H1 (cell line): ENCODE data around the gene GPT2. TPM values are rescaled to one million over a fixed set of nuclear protein-coding genes. Genes with fewer than 3 reads are reported as not detected.

ENCODE experiments used
- CBX5 ChIP-seq: fragments of 300-800, 300-1000 bp; sonication (generic); IDR thresholded peaks from 2 replicates; pipeline ENCODE4 v1.7.1; 2016; ENCODE audit warnings: antibody characterized with exemption, low read length, low read depth
- CHD2 ChIP-seq: IDR thresholded peaks from 2 replicates; pipeline ENCODE4 v1.6.1; 2012; ENCODE audit warnings: low read length, improper control_type of control experiment
- CHD7 ChIP-seq: fragments of 300-600 bp; sonication (generic); IDR thresholded peaks from 2 replicates; pipeline ENCODE4 v1.7.1; 2012; ENCODE audit warnings: low read length, moderate library complexity, mild to moderate bottlenecking, inconsistent platforms; ENCODE audit not compliant: insufficient replicate concordance
- CTBP2 ChIP-seq: IDR thresholded peaks from 2 replicates; pipeline ENCODE4 v1.7.0; 2011; ENCODE audit warnings: borderline replicate concordance, mild to moderate bottlenecking, moderate library complexity, mixed read lengths, low read length; ENCODE audit not compliant: insufficient read depth, insufficient read length
- EP300 ChIP-seq, 2 experiments: IDR thresholded peaks; 1 replicate in 1 of 2; 2 replicates in 1 of 2; pipeline ENCODE4 v1.6.1; 2011 to 2012; ENCODE audit warnings: low read depth in 2 of 2, low read length in 2 of 2, mild to moderate bottlenecking in 2 of 2, borderline replicate concordance in 1 of 2, inconsistent platforms in 1 of 2, moderate library complexity in 1 of 2
- JUN ChIP-seq: IDR thresholded peaks from 2 replicates; pipeline ENCODE4 v1.6.1; 2011; ENCODE audit warnings: low read depth, mild to moderate bottlenecking, improper control_type of control experiment, low read length
- KDM1A ChIP-seq: fragments of 200-600, 300-600 bp; sonication (generic); IDR thresholded peaks from 2 replicates; pipeline ENCODE4 v1.7.1; 2016; ENCODE audit warnings: mild to moderate bottlenecking, low read length, borderline replicate concordance
- MAX ChIP-seq: IDR thresholded peaks from 2 replicates; pipeline ENCODE4 v1.6.1; 2012; ENCODE audit warnings: inconsistent platforms
- NANOG ChIP-seq: IDR thresholded peaks from 2 replicates; pipeline ENCODE4 v1.6.1; 2011; ENCODE audit warnings: low read length, low read depth, mild to moderate bottlenecking, inconsistent platforms; ENCODE audit not compliant: insufficient read depth, poor library complexity, severe bottlenecking
- POLR2A ChIP-seq, 2 experiments: IDR thresholded peaks; 1 replicate in 1 of 2; 2 replicates in 1 of 2; pipeline ENCODE4 v1.6.1; 2011; ENCODE audit warnings: low read depth in 2 of 2, low read length in 2 of 2, mild to moderate bottlenecking in 2 of 2; ENCODE audit errors: control extremely low read depth in 1 of 2
- TCF12 ChIP-seq: IDR thresholded peaks from 2 replicates; pipeline ENCODE4 v1.6.1; 2011; ENCODE audit warnings: low read depth, mild to moderate bottlenecking, low read length
- ZNF274 ChIP-seq: IDR thresholded peaks from 2 replicates; pipeline ENCODE4 v1.7.0; 2012; ENCODE audit warnings: low read length, borderline replicate concordance; ENCODE audit errors: extremely low read depth
- polyA plus RNA-seq, 7 experiments: library from polyadenylated mRNA; depleted of rRNA in 3 of 7; stranded (reverse) in 5 of 7; unstranded in 2 of 7; fragments of >200 nt in 5 of 7; fragments of 200-250 nt in 2 of 7; gene quantifications; 1 replicate in 5 of 7; 2 replicates in 1 of 7; 4 replicates in 1 of 7; pipeline versions ENCODE4 v1.2.1 to v1.2.3, GENCODE V29; 2011 to 2013; ENCODE audit warnings: missing spikeins in 2 of 7, mixed read lengths in 2 of 7
- total RNA-seq: library from RNA; stranded (reverse); fragmentation: NEBNext Ultra II Directional; extraction: Animal tissue kit (Norgen Biotek cat#: 25700); gene quantifications from 2 replicates; pipeline ENCODE4 v1.2.1, GENCODE V29; 2021

Gene GPT2
- total and polyA plus RNA-seq, 2 of the 8 experiments (the other 6 are each of a cell fraction or from before 2014, with no cell fraction given): 71.6 to 94.1 TPM

- TF ChIP-seq CHD7 (no peak), EP300 (IDR thresholded peaks at IDR 0.05; ENCODE audit: borderline replicate concordance in 1 of 2, low read depth in 2 of 2, low read length in 2 of 2) (no peak), NANOG (no peak), CTBP2 (no peak), MAX (no peak), CBX5 (no peak), JUN (no peak), TCF12 (no peak), POLR2A (IDR thresholded peaks at IDR 0.05; ENCODE audit: control extremely low read depth in 1 of 2, low read depth in 2 of 2, low read length in 2 of 2) (no peak), KDM1A (no peak), ZNF274 (no peak), CHD2 (no peak)
Observed at GRCh38 chr16:46937536-46937935, 53.4 kb downstream of the GPT2 start (continued).
